PFSK-1 (cell line): ENCODE results near the gene HOXA5.

ENCODE experiments used
- FOXP2 ChIP-seq: optimal IDR thresholded peaks from 2 replicates; pipeline ENCODE3; 2011; ENCODE audit warnings: borderline replicate concordance, control low read depth, inconsistent platforms; ENCODE audit not compliant: insufficient read depth; ENCODE audit errors: extremely low read length, extremely low read depth
- POLR2AphosphoS5 ChIP-seq: IDR thresholded peaks from 2 replicates; pipeline ENCODE4 v1.6.1; 2012; ENCODE audit warnings: low read depth, mild to moderate bottlenecking, control low read depth, low read length, moderate library complexity
- SIN3A ChIP-seq: IDR thresholded peaks from 2 replicates; pipeline ENCODE4 v1.6.1; 2012; ENCODE audit warnings: mild to moderate bottlenecking, low read length, moderate library complexity, borderline replicate concordance; ENCODE audit not compliant: insufficient read depth
- TAF1 ChIP-seq: IDR thresholded peaks from 2 replicates; pipeline ENCODE4 v1.6.1; 2012; ENCODE audit warnings: low read length, control low read depth, borderline replicate concordance; ENCODE audit not compliant: insufficient read depth
- TF ChIP-seq, protein P1 (sequence below), 2 experiments: IDR thresholded peaks; 2 replicates each; pipeline versions ENCODE4 v1.6.1 to v1.8.0; 2011 to 2012; ENCODE audit warnings: low read depth in 2 of 2, low read length in 2 of 2, control low read depth in 1 of 2, inconsistent platforms in 1 of 2, mild to moderate bottlenecking in 1 of 2, moderate library complexity in 1 of 2; ENCODE audit not compliant: insufficient read depth in 1 of 2

The HOXA5 gene

GRCh38 chr7:27189997-27190748 lies 46.7 kb upstream of the HOXA5 start:
- TF ChIP-seq FOXP2: no peak
- no peak for TF ChIP-seq POLR2AphosphoS5

DNA sequence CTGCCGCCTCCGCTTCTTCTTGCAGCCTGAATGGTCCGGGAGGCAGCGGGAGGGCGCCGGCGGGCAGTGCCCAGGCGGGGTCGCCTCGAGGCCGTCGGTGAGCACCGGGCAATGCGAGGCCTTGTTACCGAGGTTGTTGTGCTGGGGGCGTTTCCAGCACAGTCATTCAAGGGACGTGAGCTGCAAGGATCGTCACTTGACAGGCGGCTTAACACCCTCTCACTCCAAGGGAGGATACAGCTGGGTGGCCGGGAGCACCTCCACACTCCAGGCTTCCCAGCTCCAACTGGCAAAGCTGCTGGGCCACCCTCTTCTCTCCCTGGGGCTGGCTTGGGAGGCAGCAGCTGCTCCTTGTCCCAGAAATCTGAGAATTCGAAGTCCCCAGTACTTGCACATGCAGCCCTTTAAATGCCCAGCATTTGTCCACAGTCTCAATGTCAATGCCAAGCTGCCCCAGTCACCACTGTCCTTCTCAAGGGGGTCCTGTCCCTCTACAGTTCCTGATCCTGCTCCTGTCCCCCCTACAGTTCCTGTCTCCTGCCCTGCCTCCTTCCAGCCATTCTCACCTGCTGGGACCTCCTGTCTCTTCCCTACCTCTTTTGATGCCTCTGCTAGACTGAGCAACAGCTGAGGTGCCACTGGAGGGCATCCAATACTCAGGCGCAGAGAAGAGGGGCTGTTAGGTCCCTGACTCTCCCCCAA lies 46.0 kb upstream of the HOXA5 start:
- no peak for TF ChIP-seq FOXP2
- no peak for TF ChIP-seq SIN3A
- TF ChIP-seq, protein P1, sequence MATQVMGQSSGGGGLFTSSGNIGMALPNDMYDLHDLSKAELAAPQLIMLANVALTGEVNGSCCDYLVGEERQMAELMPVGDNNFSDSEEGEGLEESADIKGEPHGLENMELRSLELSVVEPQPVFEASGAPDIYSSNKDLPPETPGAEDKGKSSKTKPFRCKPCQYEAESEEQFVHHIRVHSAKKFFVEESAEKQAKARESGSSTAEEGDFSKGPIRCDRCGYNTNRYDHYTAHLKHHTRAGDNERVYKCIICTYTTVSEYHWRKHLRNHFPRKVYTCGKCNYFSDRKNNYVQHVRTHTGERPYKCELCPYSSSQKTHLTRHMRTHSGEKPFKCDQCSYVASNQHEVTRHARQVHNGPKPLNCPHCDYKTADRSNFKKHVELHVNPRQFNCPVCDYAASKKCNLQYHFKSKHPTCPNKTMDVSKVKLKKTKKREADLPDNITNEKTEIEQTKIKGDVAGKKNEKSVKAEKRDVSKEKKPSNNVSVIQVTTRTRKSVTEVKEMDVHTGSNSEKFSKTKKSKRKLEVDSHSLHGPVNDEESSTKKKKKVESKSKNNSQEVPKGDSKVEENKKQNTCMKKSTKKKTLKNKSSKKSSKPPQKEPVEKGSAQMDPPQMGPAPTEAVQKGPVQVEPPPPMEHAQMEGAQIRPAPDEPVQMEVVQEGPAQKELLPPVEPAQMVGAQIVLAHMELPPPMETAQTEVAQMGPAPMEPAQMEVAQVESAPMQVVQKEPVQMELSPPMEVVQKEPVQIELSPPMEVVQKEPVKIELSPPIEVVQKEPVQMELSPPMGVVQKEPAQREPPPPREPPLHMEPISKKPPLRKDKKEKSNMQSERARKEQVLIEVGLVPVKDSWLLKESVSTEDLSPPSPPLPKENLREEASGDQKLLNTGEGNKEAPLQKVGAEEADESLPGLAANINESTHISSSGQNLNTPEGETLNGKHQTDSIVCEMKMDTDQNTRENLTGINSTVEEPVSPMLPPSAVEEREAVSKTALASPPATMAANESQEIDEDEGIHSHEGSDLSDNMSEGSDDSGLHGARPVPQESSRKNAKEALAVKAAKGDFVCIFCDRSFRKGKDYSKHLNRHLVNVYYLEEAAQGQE (IDR thresholded peaks at IDR 0.05; ENCODE audit: insufficient read depth in 1 of 2, low read depth in 2 of 2, low read length in 2 of 2): no peak
- no peak for TF ChIP-seq TAF1
- TF ChIP-seq POLR2AphosphoS5: no peak

- TF ChIP-seq SIN3A (no peak), FOXP2 (no peak), TAF1 (no peak)
Observed at GRCh38 chr7:27188386-27189294, 45.2 kb upstream of the HOXA5 start.

- no peak for TF ChIP-seq TAF1
- no peak for TF ChIP-seq POLR2AphosphoS5
- no peak for TF ChIP-seq FOXP2
- TF ChIP-seq, protein P1 (IDR thresholded peaks at IDR 0.05; ENCODE audit: insufficient read depth in 1 of 2, low read depth in 2 of 2, low read length in 2 of 2): no peak
- no peak for TF ChIP-seq SIN3A
Observed at GRCh38 chr7:27187475-27188385, 44.2 kb upstream of the HOXA5 start.

DNA sequence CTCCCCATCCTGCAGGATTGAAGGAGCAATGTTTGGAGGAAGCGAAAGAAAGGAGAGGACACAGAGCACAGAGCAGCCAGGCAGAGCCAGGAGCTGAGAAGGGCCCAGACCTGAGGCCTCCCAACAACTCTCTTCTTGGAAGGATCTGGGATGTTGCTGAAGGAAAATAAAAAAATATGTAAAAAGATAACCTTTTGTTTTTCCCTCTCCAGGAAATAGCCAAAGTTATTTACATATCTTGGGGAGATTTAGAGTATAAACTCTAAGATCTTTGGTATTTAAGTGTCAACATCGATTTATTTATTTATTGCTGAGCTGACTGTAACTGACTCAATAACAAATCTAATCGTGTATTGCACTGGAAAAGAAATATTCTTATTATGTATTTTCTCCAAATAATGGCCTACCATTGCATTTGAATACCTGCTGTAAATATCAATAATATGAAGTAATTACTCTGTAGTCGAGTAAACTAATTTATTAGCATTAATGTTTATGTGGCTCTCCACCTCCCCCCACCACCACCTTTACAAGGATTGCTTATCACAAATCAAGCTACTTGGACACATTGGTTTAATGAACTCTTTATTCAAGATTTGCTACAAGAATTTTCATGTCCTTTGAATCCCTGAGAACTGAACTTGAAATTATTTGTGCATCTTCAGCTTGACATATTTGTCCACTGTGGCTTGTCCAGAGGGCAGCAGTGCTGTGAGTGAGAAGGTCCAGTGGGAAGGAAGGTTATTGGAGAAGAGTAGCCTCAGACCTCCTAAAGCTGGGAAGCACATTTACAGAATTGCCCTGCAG lies 43.4 kb upstream of the HOXA5 start:
- no peak for TF ChIP-seq POLR2AphosphoS5
